GM18951 (cell line): ENCODE measurements around the gene GOLGA6L26.
"Not testable (repeated sequence)": the region's sequence is repeated elsewhere in the genome, so short reads cannot be mapped to it uniquely, and the experiment has no call there.

Experiments used
- POLR2A ChIP-seq: IDR thresholded peaks from 4 replicates; pipeline ENCODE4 v1.6.1; 2011; ENCODE audit warnings: mild to moderate bottlenecking; ENCODE audit not compliant: insufficient read length, insufficient read depth; ENCODE audit errors: extremely low read depth
- in situ Hi-C: fragments of 300-500 bp; cut with MboI; formaldehyde crosslinking; loops from one replicate; pipeline ENCODE4 v1.12.0; 2022; ENCODE audit warnings: low sequenced_read_pairs, mixed read lengths, inconsistent platforms; ENCODE audit not compliant: unreplicated experiment

Gene GOLGA6L26

DNA sequence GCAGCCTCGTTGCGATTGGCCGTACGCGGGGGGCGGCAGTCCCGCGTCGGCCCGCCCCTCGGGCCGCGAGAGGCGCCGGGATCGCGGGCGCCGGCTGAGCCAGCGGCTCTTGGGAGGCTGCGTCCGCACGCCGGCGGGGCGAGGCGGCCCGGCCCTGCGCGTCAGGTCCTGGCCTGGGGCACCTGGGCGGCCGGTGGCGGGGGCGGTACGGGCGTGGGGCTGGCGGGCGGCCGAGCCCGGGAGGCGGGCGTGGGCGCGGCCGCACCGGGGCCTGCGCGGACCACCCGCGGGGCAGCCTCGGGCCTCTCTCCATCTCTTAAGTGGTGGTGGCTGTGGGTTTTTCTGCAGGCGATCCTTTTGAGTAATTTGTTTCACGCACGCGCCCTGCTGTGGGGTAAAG, 30.3 kb downstream of the GOLGA6L26 start:
- TF ChIP-seq POLR2A, result peak; percentile 47
- in situ Hi-C loops, result not testable (repeated sequence)

DNA sequence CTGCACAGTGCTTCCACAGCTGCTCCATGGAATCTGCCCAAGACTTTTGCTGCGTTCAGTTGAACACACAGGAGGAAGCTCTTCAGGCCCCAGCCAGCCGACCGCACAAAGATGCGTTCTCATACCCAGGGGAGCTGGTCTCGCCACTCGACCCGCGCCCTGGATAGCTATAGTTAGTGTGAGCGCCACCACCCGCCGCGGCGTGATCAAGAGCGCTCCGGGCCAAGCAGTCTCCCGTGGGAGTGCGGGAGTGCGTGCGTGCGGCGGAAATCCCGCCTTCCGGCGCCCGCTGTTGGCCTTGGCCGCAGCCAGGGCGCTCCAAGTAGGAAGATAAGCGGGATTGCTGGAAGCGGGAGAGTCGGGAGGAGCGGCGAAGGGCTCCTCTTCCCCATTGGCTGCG, 30.8 kb downstream of the GOLGA6L26 start:
- in situ Hi-C loops, result not testable (repeated sequence)
